Mesenchymal stem cell (in vitro differentiated cells and primary cell): ENCODE measurements around the gene ERVH48-1.
A peak's percentile ranks its signal among the peaks of the same experiment; 100 is the strongest.
"Not testable (repeated sequence)": the region's sequence is repeated elsewhere in the genome, so short reads cannot be mapped to it uniquely, and the experiment has no call there.

Experiments used
- DNase-seq: peaks from one replicate; pipeline ENCODE4 v3.0.0-alpha.2; 2013
- H2AFZ ChIP-seq: one replicate; pipeline ENCODE4 v1.6.1; 2013; ENCODE audit warnings: low read depth, mild to moderate bottlenecking, control low read depth, inconsistent platforms, low read length, moderate library complexity
- H2AK5ac ChIP-seq: 2 replicates; pipeline ENCODE4 v1.6.1; 2013; ENCODE audit warnings: low read length, moderate library complexity, mild to moderate bottlenecking, inconsistent platforms; ENCODE audit not compliant: severe bottlenecking
- H2BK120ac ChIP-seq: one replicate; pipeline ENCODE4 v1.6.1; 2013; ENCODE audit warnings: low read depth, mild to moderate bottlenecking, inconsistent platforms, low read length, moderate library complexity
- H2BK12ac ChIP-seq, 2 experiments: one replicate each; pipeline ENCODE4 v1.6.1; 2013; ENCODE audit warnings: inconsistent platforms in 2 of 2, low read length in 2 of 2, mild to moderate bottlenecking in 2 of 2, moderate library complexity in 2 of 2, control low read depth in 1 of 2
- H2BK15ac ChIP-seq: one replicate; pipeline ENCODE4 v1.6.1; 2013; ENCODE audit warnings: mild to moderate bottlenecking, low read depth, inconsistent platforms; ENCODE audit not compliant: poor library complexity, severe bottlenecking
- H2BK5ac ChIP-seq: 2 replicates; pipeline ENCODE4 v1.6.1; 2013; ENCODE audit warnings: low read depth, mild to moderate bottlenecking, low read length, control low read depth, inconsistent platforms; ENCODE audit not compliant: poor library complexity, severe bottlenecking
- H3K14ac ChIP-seq, 2 experiments: one replicate each; pipeline ENCODE4 v1.6.1; 2013; ENCODE audit warnings: inconsistent platforms in 2 of 2, low read length in 2 of 2, control low read depth in 1 of 2, mild to moderate bottlenecking in 1 of 2, moderate library complexity in 1 of 2
- H3K18ac ChIP-seq, 2 experiments: one replicate each; pipeline ENCODE4 v1.6.1; 2013; ENCODE audit warnings: inconsistent platforms in 2 of 2, low read length in 2 of 2, control low read depth in 1 of 2, low read depth in 1 of 2, mild to moderate bottlenecking in 1 of 2
- H3K23ac ChIP-seq, 2 experiments: one replicate each; pipeline ENCODE4 v1.6.1; 2013; ENCODE audit warnings: inconsistent platforms in 2 of 2, low read length in 2 of 2, mild to moderate bottlenecking in 2 of 2, moderate library complexity in 2 of 2, control low read depth in 1 of 2
- H3K27ac ChIP-seq: 2 replicates; pipeline ENCODE4 v1.5.1; 2013; ENCODE audit warnings: mild to moderate bottlenecking, moderate library complexity, low read length, control low read depth, inconsistent platforms; ENCODE audit not compliant: poor library complexity, severe bottlenecking
- H3K27me3 ChIP-seq, 2 experiments: 2 replicates each; pipeline versions ENCODE4 v1.6.1 to v1.7.0; 2013; ENCODE audit warnings: low read length in 2 of 2, mild to moderate bottlenecking in 2 of 2, moderate library complexity in 2 of 2, control low read depth in 1 of 2, inconsistent platforms in 1 of 2; ENCODE audit not compliant: control insufficient read depth in 1 of 2, insufficient read depth in 1 of 2
- H3K36me3 ChIP-seq, 2 experiments: 2 replicates each; pipeline versions ENCODE4 v1.6.1 to v1.7.0; 2013; ENCODE audit warnings: low read length in 2 of 2, control low read depth in 1 of 2, inconsistent platforms in 1 of 2, low read depth in 1 of 2, mild to moderate bottlenecking in 1 of 2; ENCODE audit not compliant: insufficient read depth in 2 of 2, control insufficient read depth in 1 of 2
- H3K4ac ChIP-seq, 2 experiments: one replicate each; pipeline ENCODE4 v1.6.1; 2013; ENCODE audit warnings: inconsistent platforms in 2 of 2, low read length in 2 of 2, mild to moderate bottlenecking in 2 of 2, moderate library complexity in 2 of 2, control low read depth in 1 of 2, low read depth in 1 of 2
- H3K4me1 ChIP-seq: 2 replicates; pipeline ENCODE4 v1.6.1; 2013; ENCODE audit warnings: low read depth, low read length, control low read depth; ENCODE audit not compliant: control insufficient read depth, insufficient read depth
- H3K4me2 ChIP-seq: 2 replicates; pipeline ENCODE4 v1.6.1; 2013; ENCODE audit warnings: low read length, mild to moderate bottlenecking, inconsistent platforms; ENCODE audit not compliant: poor library complexity, severe bottlenecking
- H3K4me3 ChIP-seq, 2 experiments: 2 replicates each; pipeline versions ENCODE4 v1.5.1 to v1.7.0; 2013; ENCODE audit warnings: low read length in 2 of 2, mild to moderate bottlenecking in 2 of 2, control low read depth in 1 of 2, low read depth in 1 of 2; ENCODE audit not compliant: insufficient read depth in 1 of 2
- H3K79me1 ChIP-seq: replicated peaks from 2 replicates; pipeline ENCODE4 v1.6.1; 2013; ENCODE audit warnings: mild to moderate bottlenecking, control low read depth, low read length, inconsistent platforms; ENCODE audit not compliant: poor library complexity, severe bottlenecking
- H3K9ac ChIP-seq: 2 replicates; pipeline ENCODE4 v1.7.0; 2013; ENCODE audit warnings: mild to moderate bottlenecking, low read length, moderate library complexity
- H3K9me3 ChIP-seq: 2 replicates; pipeline ENCODE4 v1.7.0; 2013; ENCODE audit warnings: mild to moderate bottlenecking, low read length; ENCODE audit not compliant: control insufficient read depth
- H4K8ac ChIP-seq: one replicate; pipeline ENCODE4 v1.6.1; 2013; ENCODE audit warnings: inconsistent platforms, mild to moderate bottlenecking, low read length, moderate library complexity
- H4K91ac ChIP-seq: one replicate; pipeline ENCODE4 v1.6.1; 2013; ENCODE audit warnings: mild to moderate bottlenecking, low read length, inconsistent platforms
- WGBS: methylation state at CpG from one replicate; pipeline ENCODE4 v1.1.7; 2013; ENCODE audit warnings: mixed read lengths; 5-methylcytosine and 5-hydroxymethylcytosine counted together

ERVH48-1 gene

DNA sequence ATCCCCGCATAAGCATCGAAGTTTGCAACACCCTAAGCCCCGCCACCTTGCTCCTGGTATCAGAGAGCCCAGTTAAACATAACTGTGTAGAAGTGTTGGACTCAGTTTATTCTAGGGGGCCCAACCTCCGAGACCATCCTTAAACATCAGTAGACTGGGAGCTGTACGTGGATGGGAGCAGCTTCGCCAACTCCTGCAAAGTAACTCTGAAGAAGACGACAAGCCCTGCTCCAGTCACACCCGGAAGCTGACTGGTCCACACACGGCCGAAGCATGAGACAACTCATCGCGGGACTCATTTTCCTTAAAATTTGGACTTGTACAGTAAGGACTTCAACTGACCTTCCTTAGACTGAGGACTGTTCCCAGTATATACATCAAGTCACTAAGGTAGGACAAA, 8.5 kb upstream of the ERVH48-1 start:
- H3K14ac ChIP-seq, H3K36me3 ChIP-seq, DNase-seq, H2AFZ ChIP-seq, H2BK12ac ChIP-seq, H3K27me3 ChIP-seq, H4K91ac ChIP-seq, H2AK5ac ChIP-seq, H3K4me1 ChIP-seq, H3K4ac ChIP-seq, H3K9me3 ChIP-seq, H3K27ac ChIP-seq, H3K9ac ChIP-seq, H2BK5ac ChIP-seq, H3K4me3 ChIP-seq, H2BK15ac ChIP-seq, H3K18ac ChIP-seq, H4K8ac ChIP-seq, H2BK120ac ChIP-seq, H3K79me1 ChIP-seq, H3K4me2 ChIP-seq, H3K23ac ChIP-seq: not testable (repeated sequence)
- 80% methylated on average over 12 of the region's 12 CpGs for WGBS

DNA sequence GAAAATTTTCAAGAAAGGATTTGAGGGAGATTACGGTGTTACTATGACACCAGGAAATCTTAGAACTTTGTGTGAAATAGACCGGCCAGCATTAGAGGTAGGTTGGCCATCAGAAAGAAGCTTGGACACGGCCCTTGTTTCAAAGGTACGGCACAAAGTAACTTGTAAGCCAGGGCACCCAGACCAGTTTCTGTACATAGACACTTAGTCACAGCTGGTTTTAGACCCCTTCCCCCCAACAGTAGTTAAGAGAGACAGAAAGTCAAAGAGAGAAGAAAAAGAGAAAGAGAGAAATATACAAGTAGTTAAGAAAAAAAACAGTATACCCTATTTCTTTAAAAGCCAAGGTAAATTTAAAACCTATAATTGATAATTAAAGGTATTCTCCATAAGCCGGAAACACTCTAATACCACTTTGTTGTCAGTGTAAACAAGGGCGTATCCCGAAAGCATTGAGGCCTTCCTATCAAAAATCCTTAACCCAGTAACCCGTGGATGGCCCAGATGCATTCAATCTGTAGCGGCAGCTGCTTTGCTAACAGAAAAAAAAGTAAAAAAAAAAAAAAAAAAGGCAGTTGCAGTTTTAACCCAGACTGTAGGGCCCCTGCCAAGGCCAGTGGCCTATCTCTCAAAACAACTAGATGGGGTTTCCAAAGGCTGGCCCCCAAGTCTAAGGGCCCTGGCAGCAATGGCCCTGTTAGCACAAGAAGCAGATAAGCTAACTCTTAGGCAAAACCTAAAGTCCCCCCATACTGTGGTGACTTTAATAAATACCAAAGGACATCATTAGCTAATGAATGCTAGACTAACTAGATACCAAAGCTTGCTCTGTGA, 7.9 kb upstream of the ERVH48-1 start:
- H2BK15ac ChIP-seq, H3K23ac ChIP-seq, H3K4ac ChIP-seq, H2BK120ac ChIP-seq, H3K36me3 ChIP-seq, H3K9ac ChIP-seq, H3K4me1 ChIP-seq, H3K9me3 ChIP-seq, H2AK5ac ChIP-seq, H2BK12ac ChIP-seq, H3K79me1 ChIP-seq, H3K27ac ChIP-seq, H3K27me3 ChIP-seq, H3K4me2 ChIP-seq, H3K14ac ChIP-seq, H4K8ac ChIP-seq, H2AFZ ChIP-seq, H4K91ac ChIP-seq, H2BK5ac ChIP-seq, H3K4me3 ChIP-seq, H3K18ac ChIP-seq: not testable (repeated sequence)
- peak; percentile 25 for DNase-seq
- WGBS = 64% methylated on average over 7 of the region's 9 CpGs

GRCh38 chr21:42932378-42933136, 7.1 kb upstream of the ERVH48-1 start:
- not testable (repeated sequence) for H3K79me1 ChIP-seq, H3K4me3 ChIP-seq, H2BK15ac ChIP-seq, H3K14ac ChIP-seq, H3K36me3 ChIP-seq, H3K4me1 ChIP-seq, H3K9ac ChIP-seq, H3K4ac ChIP-seq, H3K23ac ChIP-seq, H3K9me3 ChIP-seq, DNase-seq, H4K91ac ChIP-seq, H3K4me2 ChIP-seq, H2BK5ac ChIP-seq, H3K27me3 ChIP-seq, H2AK5ac ChIP-seq, H2AFZ ChIP-seq, H3K27ac ChIP-seq
- Histone ChIP-seq H2BK120ac (peak overlapping the region; percentile 49), H3K18ac (peak overlapping the region; percentile 62 to 75), H4K8ac (peak overlapping the region; percentile 77), H2BK12ac (peak overlapping the region in 1 of 2 experiments; percentile 42)
- WGBS = 53% methylated on average over 14 of the region's 16 CpGs

DNA sequence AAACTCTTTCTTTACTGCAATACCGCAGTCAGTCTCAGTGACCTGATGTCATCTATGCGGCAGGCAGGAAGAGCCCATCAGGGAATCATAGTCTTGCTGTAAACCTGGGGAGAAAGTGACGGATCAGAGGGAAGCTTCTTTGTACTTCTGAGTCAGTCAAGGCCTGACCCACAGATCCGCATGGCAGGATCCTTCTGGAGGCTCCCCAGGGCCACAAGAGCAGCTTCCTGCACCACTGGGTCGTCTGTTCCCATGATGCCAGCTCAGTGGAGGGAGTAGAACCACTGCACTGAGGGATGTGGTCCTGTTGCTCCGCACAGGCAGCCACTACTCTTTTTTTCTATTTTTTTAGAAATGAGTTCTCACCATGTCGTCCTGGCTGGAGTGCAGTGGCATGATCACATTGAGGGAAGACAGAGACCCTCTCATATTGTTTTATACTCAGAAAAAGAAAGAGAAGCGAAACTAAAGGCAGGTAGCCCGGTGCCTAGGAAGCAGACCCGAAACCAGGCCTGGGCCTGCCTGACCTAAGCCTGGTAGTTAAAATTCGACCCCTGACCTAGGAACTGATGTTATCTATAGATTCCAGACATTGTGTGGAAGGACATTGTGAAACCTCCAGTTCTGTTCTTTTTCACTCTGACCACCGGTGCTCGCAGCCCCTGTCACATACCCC, 6.3 kb upstream of the ERVH48-1 start:
- no peaks in the 10 kb centered on the region for H3K79me1 ChIP-seq
- peaks cover 0 to 3% of the 10 kb centered on the region in 2 experiments for H3K36me3 ChIP-seq
- H3K27ac ChIP-seq = no peak overlapping the region
- H2BK5ac ChIP-seq = no peak overlapping the region
- H3K4me3 ChIP-seq = no peak overlapping the region
- 16% methylated on average over 7 of the region's 13 CpGs for WGBS
- peak overlapping the region in 1 of 2 experiments; percentile 30 for H3K18ac ChIP-seq
- H3K9ac ChIP-seq = no peak overlapping the region
- peaks cover 1% of the 10 kb centered on the region for H3K4me1 ChIP-seq
- H3K4me2 ChIP-seq = no peak overlapping the region
- no peaks in the 10 kb centered on the region for H3K27me3 ChIP-seq
- no peak overlapping the region for H4K91ac ChIP-seq
- H2BK12ac ChIP-seq = no peak overlapping the region
- H3K4ac ChIP-seq = no peak overlapping the region
- no peaks in the 10 kb centered on the region for H3K9me3 ChIP-seq
- H2AK5ac ChIP-seq = no peak overlapping the region
- H2BK120ac ChIP-seq = no peak overlapping the region
- no peak overlapping the region for H2AFZ ChIP-seq
- peak overlapping the region; percentile 77 for H4K8ac ChIP-seq
- peak; percentile 62 for DNase-seq
- no peak overlapping the region for H3K14ac ChIP-seq
- no peak overlapping the region for H3K23ac ChIP-seq
- no peak overlapping the region for H2BK15ac ChIP-seq
